ENCODE data around the gene CBX8. TPM values are rescaled to one million over a fixed set of nuclear protein-coding genes. Genes with fewer than 3 reads are reported as not detected.

Gene CBX8
- total and polyA plus RNA-seq, 2 donors (not counting 3 experiments of a cell fraction or from before 2014, with no cell fraction given): 0.69 to 3.1 TPM

DNA sequence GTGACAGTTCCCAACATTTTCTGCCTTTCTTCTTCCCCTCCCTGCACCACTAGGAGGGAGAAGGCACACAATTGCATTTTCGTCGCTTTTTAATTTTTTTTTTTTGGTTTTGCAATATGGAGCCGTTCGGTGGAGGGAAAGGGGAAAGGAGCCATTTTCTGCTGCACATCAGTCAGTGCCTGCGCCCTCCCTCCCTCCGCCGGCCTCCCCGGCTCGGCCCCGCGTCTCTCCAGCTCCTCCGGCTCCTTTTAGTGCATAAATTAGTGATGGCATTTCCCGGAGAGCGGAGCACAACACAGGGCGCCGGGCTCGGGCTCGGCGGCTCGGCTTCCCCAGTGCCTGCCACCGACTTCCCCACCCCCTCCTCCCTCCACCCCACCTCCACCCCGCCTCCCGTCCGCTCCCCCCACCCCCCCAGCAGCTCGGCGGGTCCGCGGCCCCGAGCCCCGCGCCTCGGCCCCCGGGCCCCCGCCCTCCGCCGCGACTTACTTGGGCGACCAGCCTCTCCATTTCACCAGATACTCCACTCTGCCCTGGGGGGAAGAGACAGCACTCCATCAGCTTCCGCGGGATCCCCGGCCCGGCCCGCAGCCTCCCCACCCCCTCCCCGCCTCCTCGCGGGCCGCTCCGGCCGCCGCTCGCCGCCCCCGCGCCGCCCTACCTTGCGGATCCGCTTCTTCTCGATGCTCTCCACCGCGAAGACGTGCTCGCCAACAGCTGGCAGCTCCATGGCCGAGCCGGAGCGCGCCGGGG, 41.8 kb upstream of the CBX8 start:
- no peaks in the 10 kb centered on the region for H4K20me1 ChIP-seq (replicated peaks; ENCODE audit: control insufficient read depth, extremely low read depth, insufficient read depth, low read length)
- peaks cover 0 to 2% of the 10 kb centered on the region in 2 experiments for H3K36me3 ChIP-seq (ENCODE audit: control insufficient read depth in 2 of 2, extremely low read depth in 1 of 2, insufficient read depth in 2 of 2, low read length in 2 of 2)
- no TSS peak for BruUV-seq (replicated peaks)
- ChIA-PET POLR2A (interaction anchor here (0.9 to 1.4 kb wide), 3 partner anchors 24 to 42 kb away, joined by 4 to 6 read pairs (median 6); partner anchors contain the start of gene CBX8), CTCF (interaction anchor here (0.6 to 5.5 kb wide), 21 partner anchors 10 to 168 kb away, joined by 3 to 59 read pairs (median 6); partner anchors contain the start of gene CBX8)
- H3K4me1 ChIP-seq (ENCODE audit: control insufficient read depth, extremely low read depth, insufficient read depth, low read length): peaks cover 13% of the 10 kb centered on the region
- intact Hi-C loops (cut with micrococcal nuclease) (loop anchor here (1.0 to 2.0 kb wide), 4 partner anchors 28 to 153 kb away; partner anchors contain the start of gene CBX8), dilution Hi-C loops (cut with MboI; ENCODE audit: extremely low pct_ligation_motif_present, low sequenced_read_pairs) (no loop called here)
- peak overlapping the region; percentile 60 for H3K9ac ChIP-seq (replicated peaks; ENCODE audit: extremely low read depth, insufficient read depth, low read length)
- H3K4me3 ChIP-seq (replicated peaks in 1 of 3; ENCODE audit: insufficient read depth in 1 of 3, low read depth in 1 of 3, low read length in 3 of 3): peak overlapping the region; percentile 71 to 89 (median 89)
- peak; percentile 85 for FAIRE-seq
- peak overlapping the region; percentile 76 for H2AFZ ChIP-seq (ENCODE audit: low read depth, low read length)
- peak overlapping the region; percentile 83 for H3K4me2 ChIP-seq (ENCODE audit: insufficient read depth, low read length)
- TF ChIP-seq JUN (IDR thresholded peaks at IDR 0.05; ENCODE audit: borderline replicate concordance, insufficient read depth, insufficient read length, low read depth) (no peak), POLR2A (IDR thresholded peaks at IDR 0.05; ENCODE audit: low read depth, low read length) (no peak), FOS (IDR thresholded peaks at IDR 0.05; ENCODE audit: borderline replicate concordance, insufficient read depth, low read length) (no peak), EZH2 (IDR thresholded peaks at IDR 0.05; ENCODE audit: borderline replicate concordance, low read depth, low read length, severe bottlenecking) (no peak), MYC (IDR thresholded peaks at IDR 0.05; ENCODE audit: low read depth, low read length) (no peak), GATA2 (IDR thresholded peaks at IDR 0.05; ENCODE audit: insufficient read depth, insufficient read length, low read depth, low read length) (no peak)
- TF ChIP-seq, protein P1, sequence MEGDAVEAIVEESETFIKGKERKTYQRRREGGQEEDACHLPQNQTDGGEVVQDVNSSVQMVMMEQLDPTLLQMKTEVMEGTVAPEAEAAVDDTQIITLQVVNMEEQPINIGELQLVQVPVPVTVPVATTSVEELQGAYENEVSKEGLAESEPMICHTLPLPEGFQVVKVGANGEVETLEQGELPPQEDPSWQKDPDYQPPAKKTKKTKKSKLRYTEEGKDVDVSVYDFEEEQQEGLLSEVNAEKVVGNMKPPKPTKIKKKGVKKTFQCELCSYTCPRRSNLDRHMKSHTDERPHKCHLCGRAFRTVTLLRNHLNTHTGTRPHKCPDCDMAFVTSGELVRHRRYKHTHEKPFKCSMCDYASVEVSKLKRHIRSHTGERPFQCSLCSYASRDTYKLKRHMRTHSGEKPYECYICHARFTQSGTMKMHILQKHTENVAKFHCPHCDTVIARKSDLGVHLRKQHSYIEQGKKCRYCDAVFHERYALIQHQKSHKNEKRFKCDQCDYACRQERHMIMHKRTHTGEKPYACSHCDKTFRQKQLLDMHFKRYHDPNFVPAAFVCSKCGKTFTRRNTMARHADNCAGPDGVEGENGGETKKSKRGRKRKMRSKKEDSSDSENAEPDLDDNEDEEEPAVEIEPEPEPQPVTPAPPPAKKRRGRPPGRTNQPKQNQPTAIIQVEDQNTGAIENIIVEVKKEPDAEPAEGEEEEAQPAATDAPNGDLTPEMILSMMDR (IDR thresholded peaks at IDR 0.05; ENCODE audit: extremely low read depth in 1 of 2, insufficient read depth in 1 of 2, low read depth in 1 of 2, low read length in 2 of 2): no peak
- no peaks in the 10 kb centered on the region for H3K9me1 ChIP-seq (replicated peaks; ENCODE audit: control insufficient read depth, extremely low read depth, insufficient read depth, low read length)
- H3K27me3 ChIP-seq (ENCODE audit: control insufficient read depth in 2 of 2, insufficient read depth in 2 of 2, low read length in 2 of 2): peaks cover 28 to 40% of the 10 kb centered on the region in 2 experiments
- no peak overlapping the region for H3K27ac ChIP-seq (ENCODE audit: insufficient read depth, low read depth, low read length)
- peak; percentile 62 for DNase-seq (ENCODE audit: low read depth, low spot score)
- H3K79me2 ChIP-seq (ENCODE audit: control insufficient read depth, insufficient read depth, low read length): no peaks in the 10 kb centered on the region
- no peaks in the 10 kb centered on the region for H3K9me3 ChIP-seq (replicated peaks; ENCODE audit: control insufficient read depth, insufficient read depth, low read length)
